ENCODE data around the gene DYRK4.

- TF ChIP-seq CTCF (IDR thresholded peaks at IDR 0.05) (no peak), POLR2A (IDR thresholded peaks at IDR 0.05) (no peak)
Observed at GRCh38 chr12:4591180-4591687, 29.2 kb downstream of the DYRK4 start.

All from body of pancreas (tissue), 4 donors.